ENCODE data around the gene ARRB1. TPM values are rescaled to one million over a fixed set of nuclear protein-coding genes. Genes with fewer than 3 reads are reported as not detected.

ARRB1 gene
- total RNA-seq: 10 to 100 TPM; 23.1 to 61.8 (median 44.8) TPM

DNA sequence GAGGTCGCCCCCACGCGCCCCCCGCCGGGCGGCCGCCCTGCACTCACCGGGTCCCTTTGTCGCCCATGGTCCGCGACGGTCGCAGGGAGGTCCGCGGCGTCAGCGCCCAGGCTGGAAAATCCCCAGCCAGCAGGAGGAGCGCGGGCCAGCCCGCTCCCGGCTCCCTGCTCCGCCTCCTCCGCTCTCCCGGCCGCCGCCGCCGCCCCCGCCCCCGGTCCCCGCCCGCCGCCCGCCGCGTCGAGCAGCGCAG lies at the start of gene ARRB1:
Gene ARRB1, minus strand, starts transcription at position 121 of the 250 bp plus-strand sequence. Its CDS starts 54 bp downstream, at position 67.
- H3K4me3 ChIP-seq: peak within 1 kb of the TSS; percentile 45 to 76
- intact Hi-C loops (cut with DNase I; ENCODE audit: low total_unique reads): no loop called here
- no peaks in the 10 kb centered on the region for H3K27me3 ChIP-seq
- no peak for TF ChIP-seq POLR2A (IDR thresholded peaks at IDR 0.05)
- TF ChIP-seq, protein P1, sequence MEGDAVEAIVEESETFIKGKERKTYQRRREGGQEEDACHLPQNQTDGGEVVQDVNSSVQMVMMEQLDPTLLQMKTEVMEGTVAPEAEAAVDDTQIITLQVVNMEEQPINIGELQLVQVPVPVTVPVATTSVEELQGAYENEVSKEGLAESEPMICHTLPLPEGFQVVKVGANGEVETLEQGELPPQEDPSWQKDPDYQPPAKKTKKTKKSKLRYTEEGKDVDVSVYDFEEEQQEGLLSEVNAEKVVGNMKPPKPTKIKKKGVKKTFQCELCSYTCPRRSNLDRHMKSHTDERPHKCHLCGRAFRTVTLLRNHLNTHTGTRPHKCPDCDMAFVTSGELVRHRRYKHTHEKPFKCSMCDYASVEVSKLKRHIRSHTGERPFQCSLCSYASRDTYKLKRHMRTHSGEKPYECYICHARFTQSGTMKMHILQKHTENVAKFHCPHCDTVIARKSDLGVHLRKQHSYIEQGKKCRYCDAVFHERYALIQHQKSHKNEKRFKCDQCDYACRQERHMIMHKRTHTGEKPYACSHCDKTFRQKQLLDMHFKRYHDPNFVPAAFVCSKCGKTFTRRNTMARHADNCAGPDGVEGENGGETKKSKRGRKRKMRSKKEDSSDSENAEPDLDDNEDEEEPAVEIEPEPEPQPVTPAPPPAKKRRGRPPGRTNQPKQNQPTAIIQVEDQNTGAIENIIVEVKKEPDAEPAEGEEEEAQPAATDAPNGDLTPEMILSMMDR (IDR thresholded peaks at IDR 0.05): peak in 1 of 4 experiments; percentile 11
- H3K9me3 ChIP-seq: no peaks in the 10 kb centered on the region
- H3K27ac ChIP-seq: peak within 1 kb of the TSS; percentile 88 to 91
- H3K36me3 ChIP-seq: no peaks in the 10 kb centered on the region
- no peak for DNase-seq
- peaks cover 11 to 15% of the 10 kb centered on the region in 2 donors for H3K4me1 ChIP-seq

DNA sequence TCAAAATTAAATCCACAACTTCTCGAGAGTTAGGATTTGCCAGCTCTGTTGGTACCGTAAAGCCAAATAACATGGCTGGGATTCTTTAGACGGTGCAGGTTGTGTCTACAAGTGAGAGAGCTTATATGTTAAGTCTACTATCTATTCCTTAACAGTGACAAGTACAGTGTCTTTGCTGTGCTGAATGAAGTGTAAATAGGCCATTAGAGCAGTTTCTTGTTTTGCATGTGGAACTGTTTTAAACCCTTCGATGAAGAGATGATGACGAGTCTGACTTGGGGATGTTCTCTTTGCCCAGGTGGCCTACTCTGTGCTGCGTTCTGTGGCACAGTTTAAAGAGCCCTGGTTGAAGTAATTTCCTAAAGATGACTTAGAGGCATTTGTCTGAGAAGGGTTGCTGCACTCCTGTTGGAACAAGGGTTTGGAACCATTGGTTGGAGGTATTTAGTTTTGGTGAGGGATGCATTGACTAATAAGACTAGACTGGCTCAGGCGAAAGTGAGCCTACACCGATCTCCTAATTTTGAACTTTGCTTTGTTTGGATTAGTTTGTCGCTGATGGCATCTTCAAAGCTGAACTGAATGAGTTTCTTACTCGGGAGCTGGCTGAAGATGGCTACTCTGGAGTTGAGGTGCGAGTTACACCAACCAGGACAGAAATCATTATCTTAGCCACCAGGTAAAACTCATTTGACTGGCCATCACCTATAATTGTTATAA lies 48.8 kb upstream of the ARRB1 start:
- no peaks in the 10 kb centered on the region for H3K36me3 ChIP-seq
- H3K27me3 ChIP-seq: no peaks in the 10 kb centered on the region
- peak overlapping the region; percentile 56 to 66 for H3K4me3 ChIP-seq
- TF ChIP-seq, protein P1 (IDR thresholded peaks at IDR 0.05): no peak
- TF ChIP-seq POLR2A (IDR thresholded peaks at IDR 0.05): no peak
- H3K27ac ChIP-seq: peak overlapping the region; percentile 89 to 92
- intact Hi-C loops (cut with DNase I; ENCODE audit: low total_unique reads): no loop called here
- H3K4me1 ChIP-seq: peaks cover 0 to 8% of the 10 kb centered on the region in 2 donors
- DNase-seq: no peak
- no peaks in the 10 kb centered on the region for H3K9me3 ChIP-seq

DNA sequence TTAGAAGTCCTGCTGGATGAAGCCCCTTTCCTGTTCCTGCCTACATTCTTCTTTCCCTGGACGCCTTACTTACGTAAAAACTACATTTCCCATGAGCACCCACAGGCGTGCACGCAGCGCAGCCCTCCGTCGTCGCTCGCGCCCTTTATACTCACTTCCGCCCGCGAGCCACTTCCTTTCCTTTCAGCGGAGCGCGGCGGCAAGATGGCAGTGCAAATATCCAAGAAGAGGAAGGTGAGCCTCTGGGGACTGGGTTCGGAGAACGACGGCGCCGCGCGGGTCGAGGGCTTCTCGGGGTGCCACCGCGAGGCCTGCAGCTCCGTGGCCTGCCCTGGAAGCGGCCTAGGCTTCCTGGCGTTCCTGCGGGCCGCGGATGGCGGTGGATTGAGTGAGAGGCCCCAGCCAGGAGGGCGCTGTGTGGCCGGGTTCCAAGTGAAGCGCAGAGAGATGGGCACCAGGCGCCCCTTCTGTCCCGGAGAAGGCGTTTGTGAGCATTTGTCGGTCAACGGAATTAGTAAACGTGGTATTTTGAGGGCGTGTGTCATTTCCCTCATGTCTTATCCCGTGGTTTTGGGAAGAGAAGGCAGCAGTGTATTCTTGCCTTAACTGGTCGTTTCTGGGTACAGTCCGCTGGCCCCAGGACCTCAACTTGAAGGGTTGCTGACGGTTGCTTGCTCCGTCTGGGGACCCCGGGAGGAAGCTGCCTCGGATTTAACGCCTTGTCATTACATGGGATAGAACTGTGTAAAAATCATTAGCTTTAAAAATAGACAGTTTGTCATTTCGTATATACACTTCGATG lies 48.1 kb upstream of the ARRB1 start, which contains the start of gene RPS3:
Gene RPS3, plus strand, starts transcription at position 175 of the 802 bp plus-strand sequence. Its CDS starts 30 bp downstream, at position 205.
- peak within 1 kb of the TSS; percentile 56 to 66 for H3K4me3 ChIP-seq
- peak within 1 kb of the TSS; percentile 89 to 92 for H3K27ac ChIP-seq
- H3K4me1 ChIP-seq: peaks cover 0 to 8% of the 10 kb centered on the region in 2 donors
- no peaks in the 10 kb centered on the region for H3K36me3 ChIP-seq
- intact Hi-C loops (cut with DNase I; ENCODE audit: low total_unique reads): no loop called here
- TF ChIP-seq, protein P1 (IDR thresholded peaks at IDR 0.05): peak in 3 of 4 experiments; percentile 17 to 38 (median 30)
- peak; percentile 95 for TF ChIP-seq POLR2A (IDR thresholded peaks at IDR 0.05)
- no peaks in the 10 kb centered on the region for H3K27me3 ChIP-seq
- DNase-seq: peak; percentile 87 to 92
- H3K9me3 ChIP-seq: no peaks in the 10 kb centered on the region

- H3K4me1 ChIP-seq: peaks cover 0 to 8% of the 10 kb centered on the region in 2 donors
- H3K4me3 ChIP-seq: no peak overlapping the region
- no peak for TF ChIP-seq POLR2A (IDR thresholded peaks at IDR 0.05)
- TF ChIP-seq, protein P1 (IDR thresholded peaks at IDR 0.05): no peak
- no peaks in the 10 kb centered on the region for H3K36me3 ChIP-seq
- H3K27me3 ChIP-seq: no peaks in the 10 kb centered on the region
- H3K27ac ChIP-seq: no peak overlapping the region
- DNase-seq: no peak
- intact Hi-C loops (cut with DNase I; ENCODE audit: low total_unique reads): no loop called here
- H3K9me3 ChIP-seq: no peaks in the 10 kb centered on the region
These were observed 47.4 kb upstream of the ARRB1 start for GRCh38 chr11:75398906-75399305.
